ENCODE data around the gene PRKAR1B.

- TF ChIP-seq CTCF (conservative IDR thresholded peaks at IDR 0.05) (no peak), ZFX (IDR thresholded peaks at IDR 0.05) (no peak)
Observed at GRCh38 chr7:650339-651031, 76.6 kb downstream of the PRKAR1B start.

Data from C4-2B (cell line).